ENCODE measurements around the gene ARMC7. TPM values are rescaled to one million over a fixed set of nuclear protein-coding genes. Genes with fewer than 3 reads are reported as not detected.
"Not testable (repeated sequence)": the region's sequence is repeated elsewhere in the genome, so short reads cannot be mapped to it uniquely, and the experiment has no call there.

Gene ARMC7
- total RNA-seq, 2 experiments from 2014 or later = 16.2 to 17.6 TPM

DNA sequence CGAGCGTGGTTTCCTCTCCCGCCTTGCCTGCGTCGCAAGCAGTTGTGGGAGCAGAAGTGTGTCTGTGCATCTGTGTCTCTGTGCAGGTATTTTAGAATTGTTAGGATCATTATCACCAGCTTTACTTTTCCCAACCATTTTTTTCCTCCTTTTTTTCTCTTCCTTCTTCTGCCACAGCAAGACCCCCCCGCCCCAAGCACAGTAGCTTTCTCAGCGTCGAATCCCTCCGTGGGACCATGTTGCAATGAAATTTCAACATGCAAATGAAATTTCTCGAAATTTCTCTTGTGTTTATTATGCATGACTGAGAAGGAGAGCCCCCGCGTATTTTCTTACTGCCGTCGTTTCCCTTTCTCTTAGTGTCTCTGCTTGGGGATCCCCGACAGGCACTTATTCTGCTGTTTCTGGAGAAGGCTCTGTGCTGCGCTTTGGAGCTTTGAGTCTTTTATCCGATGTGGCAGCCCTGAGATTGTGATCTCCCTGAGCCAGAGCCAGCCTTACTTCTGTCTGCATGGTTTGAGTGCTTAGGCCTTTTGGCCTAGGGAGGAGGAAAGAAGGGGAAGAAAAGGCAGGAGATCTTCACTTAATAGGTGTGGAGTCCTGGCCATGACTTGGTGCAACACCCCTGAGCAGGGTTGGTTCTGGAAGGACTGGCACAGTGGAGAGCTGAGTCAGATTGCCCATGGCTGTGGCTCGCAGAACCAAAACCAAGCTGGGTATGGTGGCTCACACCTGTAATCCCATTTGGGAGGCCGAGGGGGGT is 5.0 kb downstream of the ARMC7 start:
- POLR2A ChIA-PET = interaction anchor here (0.7 to 7.1 kb wide), 21 partner anchors 9 to 175 kb away, joined by 3 to 45 read pairs (median 6); partner anchors contain the start of genes GGA3, JPT1, MRPL58 and MRPS7
- peak overlapping the region; percentile 94 for H3K27ac Mint-ChIP-seq

DNA sequence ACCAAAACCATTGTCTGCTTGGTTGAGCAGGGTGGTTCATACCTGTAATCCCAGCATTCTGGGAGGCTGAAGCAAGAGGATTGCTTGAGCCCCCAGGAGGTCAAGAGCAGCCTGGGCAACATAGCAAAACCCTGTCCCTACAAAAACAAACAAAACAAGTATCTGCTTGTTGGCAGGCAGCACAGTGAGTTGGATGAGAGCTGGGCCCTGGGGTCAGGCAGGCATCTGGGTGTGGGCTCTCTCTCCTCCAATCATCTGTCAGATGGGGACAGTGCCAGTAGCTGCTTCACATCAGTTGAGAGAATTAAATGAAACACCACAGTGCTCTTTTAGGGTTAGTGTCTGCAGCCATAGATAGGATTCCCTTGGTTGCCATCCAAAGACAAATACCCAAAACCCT is 5.8 kb downstream of the ARMC7 start:
- DNase-seq (no peak), ATAC-seq (ENCODE audit: low read depth) (no peak)
- peaks cover 22% of the 10 kb centered on the region for H3K4me1 Mint-ChIP-seq
- no peak overlapping the region for H3K4me3 Mint-ChIP-seq
- H3K36me3 Mint-ChIP-seq = peaks cover 22% of the 10 kb centered on the region
- H3K27ac Mint-ChIP-seq = no peak overlapping the region
- POLR2A ChIA-PET = interaction anchor here (2.2 to 7.1 kb wide), 4 partner anchors 8 to 87 kb away, joined by 12 to 45 read pairs (median 24); partner anchors contain the start of genes JPT1 and NT5C
- H3K9me3 Mint-ChIP-seq = no peaks in the 10 kb centered on the region
- H3K27me3 Mint-ChIP-seq = no peaks in the 10 kb centered on the region

More for the DNA sequence above, 5.0 kb downstream of the ARMC7 start:
- H3K9me3 Mint-ChIP-seq = no peaks in the 10 kb centered on the region
- no peaks in the 10 kb centered on the region for H3K27me3 Mint-ChIP-seq
- H3K4me1 Mint-ChIP-seq = peaks cover 25% of the 10 kb centered on the region
- no peak for ATAC-seq (ENCODE audit: low read depth)
- H3K36me3 Mint-ChIP-seq = peaks cover 20% of the 10 kb centered on the region
- peak overlapping the region; percentile 90 for H3K4me3 Mint-ChIP-seq
- DNase-seq = no peak

DNA sequence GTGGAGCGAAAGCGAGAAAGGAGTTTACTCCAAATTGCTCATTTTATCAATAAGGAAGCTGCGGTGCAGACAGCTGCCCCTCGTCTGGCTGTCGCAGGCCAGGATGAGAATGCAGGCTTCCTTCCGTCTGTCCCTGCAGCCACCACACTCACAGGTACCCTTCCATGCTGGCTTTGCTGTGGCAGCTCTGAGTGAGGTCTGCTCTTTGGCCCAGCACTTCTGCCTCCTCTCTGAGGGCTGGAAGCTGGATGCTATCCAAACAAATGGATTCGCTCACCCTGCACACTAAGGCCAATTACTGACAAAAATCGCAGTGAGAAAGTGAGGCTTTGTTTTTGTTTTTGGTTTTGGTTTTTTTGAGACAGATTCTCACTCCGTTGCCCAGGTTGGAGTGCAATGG is 7.0 kb downstream of the ARMC7 start:
- POLR2A ChIA-PET = interaction anchor here (0.7 to 1.4 kb wide), 3 partner anchors 8 to 38 kb away, joined by 3 to 5 read pairs (median 4); partner anchors contain the start of gene JPT1
- H3K27ac Mint-ChIP-seq = no peak overlapping the region

DNA sequence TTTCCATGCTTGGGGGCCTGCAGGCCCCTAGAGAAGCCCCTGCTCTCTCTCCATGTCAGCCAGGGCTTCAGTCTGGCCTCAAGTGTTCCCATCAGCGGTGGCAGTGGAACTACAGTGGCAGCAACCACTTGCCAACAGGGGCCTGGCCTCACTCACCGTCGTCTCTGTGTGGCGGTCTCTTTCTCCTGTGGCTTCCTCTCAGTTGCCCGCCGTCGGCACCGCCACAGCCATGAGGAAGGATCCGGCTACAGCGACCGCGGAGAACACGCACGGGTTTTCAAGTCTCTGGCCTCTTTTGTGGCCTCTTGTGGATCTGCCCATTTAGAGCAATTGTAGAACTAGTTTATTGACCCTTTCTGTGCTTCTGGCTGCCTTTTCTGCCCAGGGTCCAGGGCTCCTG is 8.5 kb downstream of the ARMC7 start:
- POLR2A ChIA-PET = no interaction called here
- Mint-ChIP-seq H3K27me3 (no peaks in the 10 kb centered on the region), H3K27ac (no peak overlapping the region), H3K4me3 (no peak overlapping the region), H3K36me3 (peaks cover 20% of the 10 kb centered on the region), H3K9me3 (no peaks in the 10 kb centered on the region), H3K4me1 (peaks cover 18% of the 10 kb centered on the region)
- ATAC-seq (ENCODE audit: low read depth) (no peak), DNase-seq (no peak)

More for the DNA sequence above, 7.0 kb downstream of the ARMC7 start:
- H3K36me3 Mint-ChIP-seq = peaks cover 25% of the 10 kb centered on the region
- DNase-seq (no peak), ATAC-seq (ENCODE audit: low read depth) (no peak)
- no peaks in the 10 kb centered on the region for H3K9me3 Mint-ChIP-seq
- H3K27me3 Mint-ChIP-seq = no peaks in the 10 kb centered on the region
- H3K4me3 Mint-ChIP-seq = no peak overlapping the region
- peaks cover 21% of the 10 kb centered on the region for H3K4me1 Mint-ChIP-seq

DNA sequence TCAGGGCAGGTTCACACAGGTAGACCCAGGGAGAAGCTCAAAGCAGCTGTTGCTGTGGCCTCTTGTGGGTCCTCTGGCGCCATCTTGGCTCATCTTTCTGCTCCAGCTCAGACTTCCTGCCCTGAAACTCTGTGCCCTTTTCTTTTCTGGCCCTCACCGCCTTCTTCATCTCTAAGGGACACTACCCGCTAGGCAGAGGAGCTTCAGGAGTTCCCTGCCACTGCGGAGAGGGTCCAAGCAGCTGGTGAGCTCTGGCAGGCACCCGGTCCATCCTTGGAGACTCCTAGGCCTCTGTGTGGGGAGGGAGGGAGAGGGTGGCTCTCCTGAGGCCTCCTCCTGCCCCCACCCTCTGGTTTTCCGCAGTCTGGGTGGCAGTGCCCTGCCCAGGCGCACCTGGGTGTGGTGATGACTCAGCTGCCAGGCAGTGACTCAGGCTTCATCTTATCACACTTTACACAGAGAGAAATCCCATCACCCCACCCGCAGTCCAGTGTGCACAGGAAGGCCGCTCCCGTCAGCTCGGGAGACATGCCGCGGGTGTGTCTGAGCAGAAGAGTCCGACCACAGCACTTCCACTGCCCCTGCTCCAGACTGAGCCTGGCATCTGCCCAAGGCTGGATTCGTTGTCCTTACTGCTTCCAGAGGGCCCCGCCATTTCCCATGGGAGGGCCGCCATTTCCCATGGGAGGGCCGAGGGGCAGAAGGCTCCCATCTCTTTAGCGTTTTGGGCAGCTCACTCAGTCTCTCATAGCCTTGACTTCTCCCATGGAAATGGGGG is 14.5 kb downstream of the ARMC7 start:
- peak; percentile 10 for ATAC-seq (ENCODE audit: low read depth)
- H3K27me3 Mint-ChIP-seq = no peaks in the 10 kb centered on the region
- H3K27ac Mint-ChIP-seq = peak overlapping the region; percentile 95
- no peak overlapping the region for H3K4me3 Mint-ChIP-seq
- H3K4me1 Mint-ChIP-seq = peaks cover 30% of the 10 kb centered on the region
- H3K9me3 Mint-ChIP-seq = no peaks in the 10 kb centered on the region
- POLR2A ChIA-PET = interaction anchor here (0.6 to 2.0 kb wide), 8 partner anchors 7 to 1604 kb away, joined by 3 to 12 read pairs (median 3); partner anchors contain the start of genes JPT1 and MIF4GD
- DNase-seq = no peak
- peaks cover 13% of the 10 kb centered on the region for H3K36me3 Mint-ChIP-seq

DNA sequence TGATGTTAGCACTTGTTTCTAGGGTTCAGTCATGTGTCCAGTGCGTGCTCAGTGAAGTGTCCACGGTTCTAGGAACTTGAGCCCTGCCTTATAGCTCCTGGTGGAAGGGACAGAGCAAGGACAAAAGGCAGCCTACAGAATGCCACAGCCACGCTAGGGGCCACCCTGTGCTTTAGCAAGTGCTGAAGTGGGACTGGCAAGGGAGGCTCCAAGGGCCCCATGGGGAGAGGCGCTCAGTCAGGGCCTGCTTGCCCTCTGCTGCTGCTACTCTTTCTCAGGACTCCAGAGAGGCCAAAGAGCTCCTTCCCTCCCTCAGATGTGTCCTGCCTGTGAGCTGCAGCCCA is 15.0 kb downstream of the ARMC7 start:
- H3K4me3 Mint-ChIP-seq = peak overlapping the region; percentile 33
- DNase-seq (no peak), ATAC-seq (ENCODE audit: low read depth) (no peak)
- peak overlapping the region; percentile 95 for H3K27ac Mint-ChIP-seq
- no peaks in the 10 kb centered on the region for H3K27me3 Mint-ChIP-seq
- no peaks in the 10 kb centered on the region for H3K9me3 Mint-ChIP-seq
- POLR2A ChIA-PET = interaction anchor here (0.8 to 2.0 kb wide), 6 partner anchors 8 to 30 kb away, joined by 3 to 12 read pairs (median 4); partner anchors contain the start of gene JPT1
- peaks cover 15% of the 10 kb centered on the region for H3K36me3 Mint-ChIP-seq
- peaks cover 32% of the 10 kb centered on the region for H3K4me1 Mint-ChIP-seq

DNA sequence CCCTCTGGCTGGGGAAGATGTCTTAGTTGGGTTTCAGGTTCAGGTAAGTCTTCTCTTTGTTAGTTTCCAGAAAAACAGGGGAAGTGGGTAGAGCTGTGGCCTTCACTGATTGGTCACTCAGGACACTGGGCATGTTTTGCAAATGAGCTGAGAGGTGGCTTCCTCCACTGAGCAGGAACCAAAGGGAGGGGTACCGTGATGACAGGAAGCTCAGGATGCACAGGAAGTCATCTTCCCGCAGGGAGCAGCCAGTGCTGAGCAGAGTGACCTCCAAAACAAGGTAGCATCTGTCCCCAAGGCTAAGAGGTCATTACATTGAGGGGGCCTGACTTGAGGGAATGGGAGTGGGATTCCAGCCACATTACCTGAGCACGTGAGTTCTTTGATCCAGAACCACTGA is 16.2 kb downstream of the ARMC7 start:
- peaks cover 16% of the 10 kb centered on the region for H3K36me3 Mint-ChIP-seq
- no peaks in the 10 kb centered on the region for H3K9me3 Mint-ChIP-seq
- no peaks in the 10 kb centered on the region for H3K27me3 Mint-ChIP-seq
- no peak for DNase-seq
- H3K27ac Mint-ChIP-seq = peak overlapping the region; percentile 95
- POLR2A ChIA-PET = interaction anchor here (0.6 to 1.7 kb wide), 6 partner anchors 9 to 58 kb away, joined by 3 to 10 read pairs (median 4); partner anchors contain the start of gene JPT1
- H3K4me1 Mint-ChIP-seq = peaks cover 36% of the 10 kb centered on the region
- peak overlapping the region; percentile 33 for H3K4me3 Mint-ChIP-seq
- ATAC-seq (ENCODE audit: low read depth) = peak; percentile 60

DNA sequence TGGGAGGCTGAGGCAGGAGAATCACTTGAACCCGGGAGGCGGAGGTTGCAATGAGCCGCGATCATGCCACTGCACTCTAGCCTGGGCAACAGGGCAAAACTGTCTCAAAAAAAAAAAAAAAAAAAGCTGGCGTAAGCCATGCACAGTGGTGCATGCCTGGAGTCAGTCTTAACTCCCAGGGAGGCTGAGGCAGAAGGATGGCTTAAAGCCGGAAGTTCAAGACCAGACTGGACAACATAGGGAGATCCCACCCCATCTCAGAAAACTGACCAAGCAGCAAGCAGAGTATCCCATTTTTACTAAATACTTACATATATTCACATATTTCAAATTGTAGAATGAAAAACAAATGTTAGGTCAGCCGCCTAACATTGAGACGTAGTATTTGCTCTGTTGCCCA is 17.2 kb downstream of the ARMC7 start:
- Mint-ChIP-seq H3K4me1 (peaks cover 32% of the 10 kb centered on the region), H3K27ac (peak overlapping the region; percentile 61), H3K9me3 (no peaks in the 10 kb centered on the region), H3K4me3 (no peak overlapping the region), H3K27me3 (no peaks in the 10 kb centered on the region), H3K36me3 (peaks cover 12% of the 10 kb centered on the region)
- DNase-seq = no peak
- POLR2A ChIA-PET = interaction anchor here (0.6 to 1.1 kb wide), 2 partner anchors 34 to 83 kb away, joined by 3 read pairs; no protein-coding TSS in a partner anchor
- ATAC-seq (ENCODE audit: low read depth) = no peak

DNA sequence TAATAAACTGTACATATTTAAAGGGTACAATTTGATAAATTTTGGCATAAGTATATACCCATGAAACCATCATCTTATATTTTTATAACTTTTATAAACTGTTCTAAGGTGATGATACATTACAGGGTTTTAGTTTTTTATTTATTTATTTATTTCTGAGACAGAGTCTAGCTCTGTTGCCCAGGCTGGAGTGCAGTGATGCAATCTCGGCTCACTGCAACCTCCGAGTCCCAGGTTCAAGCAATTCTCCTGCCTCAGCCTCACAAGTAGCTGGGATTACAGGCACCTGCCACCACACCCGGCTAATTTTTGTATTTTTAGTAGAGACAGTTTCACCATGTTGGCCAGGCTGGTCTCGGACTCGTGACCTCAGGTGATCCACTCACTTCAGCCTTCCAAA is 18.2 kb downstream of the ARMC7 start:
- peaks cover 12% of the 10 kb centered on the region for H3K36me3 Mint-ChIP-seq
- peaks cover 33% of the 10 kb centered on the region for H3K4me1 Mint-ChIP-seq
- POLR2A ChIA-PET; H3K4me3 Mint-ChIP-seq; DNase-seq; H3K9me3 Mint-ChIP-seq; ATAC-seq (ENCODE audit: low read depth); H3K27me3 Mint-ChIP-seq: not testable (repeated sequence)
- peak overlapping the region; percentile 51 for H3K27ac Mint-ChIP-seq

DNA sequence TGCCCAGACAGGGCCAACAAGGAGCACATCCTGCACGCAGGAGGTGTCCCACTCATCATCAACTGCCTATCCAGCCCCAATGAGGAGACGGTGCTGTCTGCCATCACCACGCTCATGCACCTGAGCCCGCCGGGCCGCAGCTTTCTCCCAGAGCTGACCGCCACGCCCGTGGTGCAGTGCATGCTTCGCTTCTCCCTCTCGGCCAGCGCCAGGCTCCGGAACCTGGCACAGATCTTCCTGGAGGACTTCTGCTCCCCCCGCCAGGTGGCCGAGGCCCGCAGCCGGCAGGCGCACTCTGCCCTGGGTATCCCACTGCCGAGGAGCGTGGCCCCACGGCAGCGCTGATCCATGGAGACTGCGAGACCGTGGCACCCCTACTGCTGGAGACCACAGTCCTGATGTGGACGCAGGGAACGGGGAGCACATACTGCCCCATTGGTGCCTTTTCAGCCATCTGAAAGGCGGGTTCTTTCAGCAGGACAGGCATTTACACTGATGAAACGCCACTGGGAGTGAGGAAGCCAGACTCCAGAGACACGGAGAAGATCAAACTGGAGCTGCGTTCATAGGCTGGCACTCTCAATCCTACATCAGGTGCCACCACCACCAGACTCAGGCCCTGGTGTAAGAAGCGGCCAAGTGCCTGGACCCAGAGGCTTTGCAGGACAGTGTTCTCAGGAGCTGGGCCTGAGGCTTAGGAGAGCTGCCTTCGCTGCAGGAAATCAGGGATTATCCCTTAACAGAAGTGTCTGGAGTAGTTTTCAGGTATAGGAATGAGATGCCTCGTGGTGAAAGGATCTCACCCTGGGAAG is 19.1 kb downstream of the ARMC7 start:
- H3K4me1 Mint-ChIP-seq = peaks cover 34% of the 10 kb centered on the region
- no peaks in the 10 kb centered on the region for H3K9me3 Mint-ChIP-seq
- H3K27me3 Mint-ChIP-seq = no peaks in the 10 kb centered on the region
- DNase-seq = no peak
- POLR2A ChIA-PET = interaction anchor here (0.7 kb wide), 1 partner anchor 388 kb away, joined by 3 read pairs; no protein-coding TSS in a partner anchor
- H3K36me3 Mint-ChIP-seq = peaks cover 11% of the 10 kb centered on the region
- no peak overlapping the region for H3K27ac Mint-ChIP-seq
- no peak overlapping the region for H3K4me3 Mint-ChIP-seq
- ATAC-seq (ENCODE audit: low read depth) = no peak

DNA sequence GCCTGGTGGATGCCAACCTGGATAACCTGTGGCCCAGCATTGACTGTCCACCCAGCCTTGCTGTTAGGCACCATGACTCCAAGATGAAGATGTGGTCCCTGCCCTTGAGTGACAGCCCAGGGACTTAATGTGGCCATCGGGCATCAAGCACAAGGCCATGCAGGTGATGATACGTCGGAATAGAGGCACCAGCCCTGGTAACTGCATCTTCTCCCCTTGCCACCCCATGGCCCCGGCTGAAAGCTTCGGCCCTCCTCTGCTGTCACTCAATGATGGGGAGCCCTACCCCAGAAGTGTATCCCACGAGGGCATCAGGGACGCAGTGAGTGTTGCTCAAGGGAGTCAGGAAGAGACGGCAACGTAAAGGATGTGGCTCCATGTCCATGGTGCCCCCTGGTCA is 19.8 kb downstream of the ARMC7 start:
- POLR2A ChIA-PET = interaction anchor here (0.7 to 3.9 kb wide), 4 partner anchors 13 to 387 kb away, joined by 3 to 45 read pairs (median 4); partner anchors contain the start of gene ARMC7
- peaks cover 27% of the 10 kb centered on the region for H3K4me1 Mint-ChIP-seq
- ATAC-seq (ENCODE audit: low read depth) (no peak), DNase-seq (no peak)
- peak overlapping the region; percentile 61 for H3K4me3 Mint-ChIP-seq
- H3K27me3 Mint-ChIP-seq = no peaks in the 10 kb centered on the region
- H3K36me3 Mint-ChIP-seq = peaks cover 9% of the 10 kb centered on the region
- H3K9me3 Mint-ChIP-seq = no peaks in the 10 kb centered on the region
- H3K27ac Mint-ChIP-seq = peak overlapping the region; percentile 68

DNA sequence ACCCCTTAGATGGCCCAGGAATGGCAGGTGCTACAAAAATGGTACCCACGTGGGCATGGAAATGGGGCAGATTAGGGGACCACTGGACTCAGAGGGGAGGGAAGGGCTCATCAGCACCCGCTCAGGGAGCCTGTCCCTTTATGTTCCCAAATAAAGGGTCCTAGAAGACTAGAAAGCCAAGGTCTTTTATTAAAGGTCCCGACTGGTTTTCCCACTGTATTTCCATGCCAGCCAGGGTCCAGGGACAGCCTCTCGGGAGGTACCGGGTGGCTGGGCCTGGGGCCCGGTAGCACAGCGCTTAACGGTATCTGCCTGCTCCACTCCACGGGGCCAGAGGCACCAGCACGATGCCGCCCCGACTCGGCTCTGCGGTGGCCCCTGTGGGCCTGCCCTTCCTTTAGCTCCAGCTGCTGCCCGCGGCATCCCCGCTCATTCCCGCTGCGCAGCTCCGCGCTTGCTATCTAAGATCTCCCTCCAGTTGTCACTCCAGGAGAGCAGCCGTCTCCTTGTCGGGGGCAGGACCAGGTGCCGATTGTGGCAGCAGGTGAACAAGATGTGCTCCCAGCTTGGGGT is 20.4 kb downstream of the ARMC7 start:
- no peak for DNase-seq
- POLR2A ChIA-PET = interaction anchor here (0.5 to 3.9 kb wide), 9 partner anchors 9 to 169 kb away, joined by 3 to 45 read pairs (median 4); partner anchors contain the start of genes ARMC7, JPT1 and MRPL58
- Mint-ChIP-seq H3K36me3 (peaks cover 9% of the 10 kb centered on the region), H3K27me3 (no peaks in the 10 kb centered on the region), H3K4me3 (peak overlapping the region; percentile 89), H3K4me1 (peaks cover 21% of the 10 kb centered on the region), H3K9me3 (no peaks in the 10 kb centered on the region), H3K27ac (peak overlapping the region; percentile 84)
- no peak for ATAC-seq (ENCODE audit: low read depth)

Measured in activated naive CD8-positive, alpha-beta T cell treated with anti-CD3 and anti-CD28 coated beads, Interleukin-2, amount 10 ng/mL, durations not matched to agents 7 days and 5 days (primary cell).